CD4-positive, alpha-beta T cell treated with Interferon alpha-2 for 1 hour (primary cell): ENCODE data around the gene CDYL2.

ENCODE experiments used
- DNase-seq, 2 donors: peaks; one replicate each; pipeline ENCODE4 v3.0.0-alpha.2; 2020 to 2022

The CDYL2 gene

DNA sequence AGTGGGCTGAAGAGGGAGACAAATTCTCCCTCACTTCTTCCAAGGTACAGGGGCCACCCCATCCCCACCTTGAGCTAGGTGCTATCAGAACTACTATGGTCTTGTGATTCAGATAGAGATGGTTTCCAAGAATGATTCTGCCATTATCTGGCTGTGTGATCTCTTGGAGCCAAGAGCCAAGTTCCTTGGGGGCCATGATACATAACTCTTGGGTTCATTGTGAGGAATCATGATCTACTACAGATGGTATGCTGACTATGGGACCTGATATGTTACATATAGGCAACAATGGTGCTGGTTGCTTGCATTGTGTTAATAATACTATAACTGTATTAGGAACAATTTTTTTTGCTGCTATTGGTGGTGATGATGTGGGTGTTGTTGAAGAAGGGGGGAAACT, 217.9 kb downstream of the CDYL2 start:
- DNase-seq: no peak

DNA sequence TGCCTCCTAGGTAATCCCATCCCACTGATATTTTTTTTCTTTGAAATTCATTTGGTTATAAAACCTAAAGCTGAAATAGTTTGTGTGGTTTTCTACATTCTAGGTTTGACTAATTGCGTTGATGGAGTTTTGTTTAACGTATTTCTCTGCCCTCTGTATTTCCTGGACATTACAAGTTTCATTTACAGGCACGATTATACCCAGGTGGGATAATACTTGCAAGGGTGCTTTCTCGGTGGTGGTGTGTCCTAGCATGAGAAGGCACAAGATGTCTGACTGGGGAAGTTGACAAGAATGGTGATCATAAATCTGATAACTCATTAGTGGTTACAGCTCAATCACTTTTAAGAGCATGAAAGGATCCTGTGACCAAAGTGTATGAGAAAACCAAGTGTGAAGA, 218.6 kb downstream of the CDYL2 start:
- DNase-seq: peak in 1 of 2 donors; percentile 21

DNA sequence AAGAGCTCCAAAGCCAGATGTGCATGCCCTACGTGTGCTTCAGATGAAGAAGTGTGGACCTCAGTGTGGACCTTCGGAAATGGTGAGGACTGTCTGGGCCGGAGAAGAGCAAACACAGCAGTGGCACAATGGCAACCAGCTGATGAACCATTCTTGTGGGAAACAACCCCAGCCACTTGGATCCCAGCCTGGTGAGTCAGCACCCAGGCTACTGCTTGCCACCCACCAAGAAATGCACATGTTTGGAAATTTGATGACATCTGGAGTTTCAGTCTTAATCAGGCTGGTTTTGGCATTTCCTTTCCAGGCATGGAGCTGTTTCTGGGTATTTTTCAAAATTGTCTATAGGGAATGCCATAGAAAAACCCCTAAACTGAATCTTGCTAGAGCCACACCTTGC, 220.9 kb downstream of the CDYL2 start:
- DNase-seq: no peak

DNA sequence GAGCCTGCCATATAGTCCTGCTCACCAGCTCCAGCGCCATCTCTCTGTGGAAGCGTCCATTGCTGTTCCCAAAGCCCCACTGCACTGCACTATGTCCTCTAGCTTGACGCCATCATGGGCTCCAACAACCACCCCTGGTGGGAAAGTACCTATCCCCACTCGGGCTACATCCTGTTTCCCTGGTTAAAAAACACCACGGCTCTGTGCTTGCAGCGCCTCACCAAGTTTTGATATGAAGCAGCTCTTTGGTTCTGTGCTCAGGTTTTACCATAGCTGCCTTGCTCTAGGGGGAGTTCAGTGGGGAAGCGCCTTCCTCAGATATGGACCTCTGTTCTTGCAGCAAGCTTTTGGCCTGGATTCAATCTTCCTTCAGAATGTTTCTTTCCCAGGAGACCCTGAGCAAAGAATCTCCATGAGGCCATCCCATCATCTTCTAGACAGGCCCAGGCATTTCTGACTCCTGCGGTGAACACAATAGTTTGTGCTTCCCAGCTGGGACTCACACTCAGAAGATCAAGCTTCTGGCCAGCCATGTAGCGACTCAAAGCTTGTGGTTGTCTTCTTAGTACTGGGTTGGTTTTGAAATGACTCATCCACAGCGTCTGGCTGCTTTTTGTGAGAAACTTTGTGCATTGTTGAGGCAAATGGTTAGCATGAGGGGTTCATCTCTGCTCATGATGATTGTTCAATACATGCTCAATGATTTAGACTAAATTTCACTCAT, 224.1 kb downstream of the CDYL2 start:
- DNase-seq: peak; percentile 35 to 71

- no peak for DNase-seq
Measured at GRCh38 chr16:80577485-80578280, 226.7 kb downstream of the CDYL2 start.

DNA sequence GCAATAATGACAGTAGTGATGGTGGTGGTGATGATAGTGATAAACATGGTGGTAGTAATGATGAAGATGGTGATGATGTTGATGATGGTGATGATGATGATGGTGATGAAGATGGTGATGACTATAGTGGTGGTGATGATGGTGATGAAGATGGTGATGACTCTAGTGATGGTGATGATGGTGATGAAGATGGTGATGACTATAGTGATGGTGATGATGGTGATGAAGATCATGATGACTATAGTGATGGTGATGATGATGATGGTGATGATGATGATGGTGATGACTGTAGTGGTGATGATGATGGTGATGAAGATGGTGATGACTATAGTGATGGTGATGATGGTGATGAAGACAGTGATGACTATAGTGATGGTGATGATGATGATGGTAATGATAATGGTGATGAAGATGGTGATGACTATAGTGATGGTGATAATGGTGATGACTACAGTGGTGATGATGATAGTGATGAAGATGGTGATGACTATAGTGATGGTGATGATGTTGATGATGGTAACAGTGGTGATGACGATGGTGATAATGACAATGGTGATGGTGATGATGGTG, 228.0 kb downstream of the CDYL2 start:
- no peak for DNase-seq

DNA sequence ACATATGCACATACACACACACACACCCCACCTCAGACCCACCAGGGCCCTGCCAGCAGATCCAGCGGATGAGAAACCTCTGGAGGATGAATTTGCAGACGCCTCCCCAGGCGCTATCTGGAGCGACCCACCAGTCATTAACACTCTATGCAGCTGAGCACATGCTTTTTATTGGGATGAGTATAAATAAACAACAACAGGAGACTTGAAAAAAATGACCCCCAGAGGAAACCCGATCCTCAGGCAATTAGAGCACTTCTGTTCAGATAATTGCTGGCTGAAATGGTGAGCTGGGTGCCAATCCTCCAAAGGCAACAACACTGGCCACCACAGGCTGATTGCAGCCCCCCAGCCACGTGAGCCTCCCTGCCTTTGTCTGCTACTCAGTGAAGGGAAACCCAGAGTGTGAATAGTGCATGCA, 230.7 kb downstream of the CDYL2 start:
- DNase-seq: no peak

DNA sequence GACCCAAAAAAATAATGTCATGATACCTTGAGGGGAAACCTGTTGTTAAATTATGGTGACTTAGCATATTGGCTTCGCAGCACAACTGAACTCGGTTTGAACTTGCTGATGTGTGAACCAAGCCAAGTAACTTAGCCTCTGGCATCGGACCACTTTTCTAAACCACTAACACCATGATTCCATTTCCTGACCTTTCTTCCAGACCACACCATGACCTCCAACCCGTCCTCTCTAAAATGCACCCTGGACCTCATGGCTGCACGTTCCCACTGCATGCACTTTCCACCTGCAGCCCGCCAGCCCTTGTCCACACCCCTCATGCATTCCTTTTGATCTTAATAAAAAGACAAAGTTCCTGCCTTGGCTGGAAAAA, 234.3 kb downstream of the CDYL2 start:
- DNase-seq: no peak

- DNase-seq: peak; percentile 11 to 44
Measured at GRCh38 chr16:80569440-80570105, 234.8 kb downstream of the CDYL2 start.

- DNase-seq: peak in 1 of 2 donors; percentile 21
Measured at GRCh38 chr16:80564394-80564793, 240.0 kb downstream of the CDYL2 start.

DNA sequence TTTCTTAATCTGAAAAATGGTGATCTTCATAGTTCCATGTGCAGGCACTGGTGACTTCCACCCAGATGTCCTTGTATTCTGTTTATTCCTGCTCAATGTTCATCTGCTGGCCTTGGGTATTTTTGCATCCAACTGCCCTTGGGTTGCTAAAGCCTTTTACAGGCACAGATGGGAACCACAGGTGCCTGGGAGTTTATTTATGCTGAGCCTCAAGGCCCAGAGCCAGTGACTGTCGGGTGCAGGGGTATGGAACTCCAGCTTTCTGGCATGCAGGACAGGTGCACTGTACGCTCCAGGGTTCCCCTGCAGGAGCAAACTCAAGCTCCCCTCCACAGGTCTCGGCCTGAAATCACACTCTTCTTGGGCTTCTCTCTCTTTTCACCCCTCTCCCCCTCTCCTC, 241.3 kb downstream of the CDYL2 start:
- no peak for DNase-seq

- no peak for DNase-seq
Measured at GRCh38 chr16:80559369-80559768, 245.0 kb downstream of the CDYL2 start.

DNA sequence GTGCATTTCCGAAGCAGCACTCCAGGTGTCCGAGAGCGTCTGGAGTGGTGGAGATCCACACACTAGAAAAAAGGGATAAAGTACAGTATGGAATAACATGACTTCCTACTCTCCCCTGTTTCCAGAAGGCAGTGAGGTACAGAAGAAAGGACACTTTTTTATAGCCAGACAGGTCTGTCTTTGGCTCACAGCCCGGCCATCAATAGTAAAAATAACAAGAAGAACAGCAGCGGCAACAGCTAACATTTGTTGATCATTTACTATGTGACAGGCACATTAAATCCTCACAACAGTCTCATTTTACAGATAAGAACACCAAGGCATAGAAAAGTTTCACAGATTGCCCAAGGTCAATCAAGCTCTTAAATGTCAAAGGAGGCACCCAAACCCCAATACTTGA, 247.4 kb downstream of the CDYL2 start:
- DNase-seq: no peak

DNA sequence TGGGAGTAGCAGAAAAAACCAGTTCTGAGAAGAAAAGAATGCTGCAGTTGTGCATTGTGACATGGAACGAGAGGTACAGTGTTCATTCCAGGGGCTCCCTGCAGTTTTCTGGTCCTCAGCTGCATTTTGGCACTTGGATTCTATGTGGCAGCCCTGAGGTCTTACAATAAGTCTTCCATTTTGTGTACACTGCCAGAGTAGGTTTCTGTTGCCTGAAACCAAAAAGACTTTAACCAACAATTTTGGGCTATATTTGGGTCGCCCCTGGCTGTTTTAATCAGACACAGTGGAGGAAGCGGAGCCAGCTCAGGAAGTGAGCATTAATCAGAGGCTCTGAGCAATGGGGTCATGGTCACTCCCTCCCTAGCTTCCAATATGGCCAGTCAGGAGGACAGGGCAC, 247.9 kb downstream of the CDYL2 start:
- DNase-seq: no peak

- no peak for DNase-seq
Measured at GRCh38 chr16:80554033-80554432, 250.4 kb downstream of the CDYL2 start.

DNA sequence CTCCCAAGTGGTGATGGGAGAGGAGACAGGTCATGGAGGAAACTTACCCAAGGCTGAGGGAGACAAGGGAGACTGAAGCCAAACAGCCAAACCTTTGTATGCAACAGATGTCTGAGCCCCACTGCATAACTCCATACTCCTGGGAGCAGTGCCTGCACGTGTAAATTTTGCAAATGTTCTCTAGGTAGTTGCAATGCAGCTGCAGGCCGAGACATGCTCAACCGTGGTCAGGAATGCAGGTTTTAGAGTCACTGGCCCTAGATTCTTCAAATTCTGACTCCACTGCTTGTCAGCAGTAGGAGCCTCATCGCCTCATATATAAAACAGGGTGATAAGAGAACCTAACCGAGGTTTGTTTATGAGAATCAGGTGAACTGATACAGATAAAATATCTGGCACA, 252.1 kb downstream of the CDYL2 start:
- no peak for DNase-seq
